ENCODE measurements around the gene FHOD3.

Gene FHOD3

GRCh38 chr18:36321658-36322407 lies 24.3 kb downstream of the FHOD3 start:
- no peak for DNase-seq (ENCODE audit: low read depth in 2 of 3, low spot score in 2 of 3)

GRCh38 chr18:36322408-36322728 lies 24.9 kb downstream of the FHOD3 start:
- DNase-seq (ENCODE audit: low read depth in 2 of 3, low spot score in 2 of 3), result no peak

- no peak for DNase-seq (ENCODE audit: low read depth in 2 of 3, low spot score in 2 of 3)
Observed at GRCh38 chr18:36322734-36323133, 25.2 kb downstream of the FHOD3 start.

- no peak for DNase-seq (ENCODE audit: low read depth in 2 of 3, low spot score in 2 of 3)
Observed at GRCh38 chr18:36323421-36323820, 25.9 kb downstream of the FHOD3 start.

- DNase-seq (ENCODE audit: low read depth in 2 of 3, low spot score in 2 of 3), result no peak
Observed at GRCh38 chr18:36325846-36326245, 28.3 kb downstream of the FHOD3 start.

- no peak for DNase-seq (ENCODE audit: low read depth in 2 of 3, low spot score in 2 of 3)
Observed at GRCh38 chr18:36326771-36327170, 29.3 kb downstream of the FHOD3 start.

- no peak for DNase-seq (ENCODE audit: low read depth in 2 of 3, low spot score in 2 of 3)
Observed at GRCh38 chr18:36327352-36328316, 30.1 kb downstream of the FHOD3 start.

GRCh38 chr18:36328385-36328858 lies 30.9 kb downstream of the FHOD3 start:
- DNase-seq (ENCODE audit: low read depth in 2 of 3, low spot score in 2 of 3), result no peak

- no peak for DNase-seq (ENCODE audit: low read depth in 2 of 3, low spot score in 2 of 3)
Observed at GRCh38 chr18:36328916-36329315, 31.4 kb downstream of the FHOD3 start.

GRCh38 chr18:36329684-36330434 lies 32.3 kb downstream of the FHOD3 start:
- DNase-seq (ENCODE audit: low read depth in 2 of 3, low spot score in 2 of 3), result no peak

GRCh38 chr18:36330435-36331052 lies 33.0 kb downstream of the FHOD3 start:
- DNase-seq (ENCODE audit: low read depth in 2 of 3, low spot score in 2 of 3), result no peak

- DNase-seq (ENCODE audit: low read depth in 2 of 3, low spot score in 2 of 3), result no peak
Observed at GRCh38 chr18:36331521-36331971, 34.0 kb downstream of the FHOD3 start.

GRCh38 chr18:36333414-36333813 lies 35.9 kb downstream of the FHOD3 start:
- DNase-seq (ENCODE audit: low read depth in 2 of 3, low spot score in 2 of 3), result no peak

GRCh38 chr18:36334798-36335197 lies 37.3 kb downstream of the FHOD3 start:
- no peak for DNase-seq (ENCODE audit: low read depth in 2 of 3, low spot score in 2 of 3)

- no peak for DNase-seq (ENCODE audit: low read depth in 2 of 3, low spot score in 2 of 3)
Observed at GRCh38 chr18:36335476-36336279, 38.2 kb downstream of the FHOD3 start.

- no peak for DNase-seq (ENCODE audit: low read depth in 2 of 3, low spot score in 2 of 3)
Observed at GRCh38 chr18:36337679-36338402, 40.3 kb downstream of the FHOD3 start.

GRCh38 chr18:36338403-36338933 lies 41.0 kb downstream of the FHOD3 start:
- DNase-seq (ENCODE audit: low read depth in 2 of 3, low spot score in 2 of 3), result no peak

GRCh38 chr18:36340246-36340645 lies 42.7 kb downstream of the FHOD3 start:
- DNase-seq (ENCODE audit: low read depth in 2 of 3, low spot score in 2 of 3), result no peak

- DNase-seq (ENCODE audit: low read depth in 2 of 3, low spot score in 2 of 3), result no peak
Observed at GRCh38 chr18:36341944-36342343, 44.4 kb downstream of the FHOD3 start.
